VCaP (cell line): ENCODE measurements around the gene NME5.

Experiments used
- H3K27ac ChIP-seq: fragments of 450-650 bp; 2 replicates; pipeline ENCODE4 v1.5.1; 2017
- TF ChIP-seq, protein P1 (sequence below): fragments of 450-650 bp; conservative IDR thresholded peaks from 2 replicates; pipeline ENCODE4 v1.5.1; 2017; ENCODE audit warnings: mild to moderate bottlenecking, moderate library complexity

NME5 gene

DNA sequence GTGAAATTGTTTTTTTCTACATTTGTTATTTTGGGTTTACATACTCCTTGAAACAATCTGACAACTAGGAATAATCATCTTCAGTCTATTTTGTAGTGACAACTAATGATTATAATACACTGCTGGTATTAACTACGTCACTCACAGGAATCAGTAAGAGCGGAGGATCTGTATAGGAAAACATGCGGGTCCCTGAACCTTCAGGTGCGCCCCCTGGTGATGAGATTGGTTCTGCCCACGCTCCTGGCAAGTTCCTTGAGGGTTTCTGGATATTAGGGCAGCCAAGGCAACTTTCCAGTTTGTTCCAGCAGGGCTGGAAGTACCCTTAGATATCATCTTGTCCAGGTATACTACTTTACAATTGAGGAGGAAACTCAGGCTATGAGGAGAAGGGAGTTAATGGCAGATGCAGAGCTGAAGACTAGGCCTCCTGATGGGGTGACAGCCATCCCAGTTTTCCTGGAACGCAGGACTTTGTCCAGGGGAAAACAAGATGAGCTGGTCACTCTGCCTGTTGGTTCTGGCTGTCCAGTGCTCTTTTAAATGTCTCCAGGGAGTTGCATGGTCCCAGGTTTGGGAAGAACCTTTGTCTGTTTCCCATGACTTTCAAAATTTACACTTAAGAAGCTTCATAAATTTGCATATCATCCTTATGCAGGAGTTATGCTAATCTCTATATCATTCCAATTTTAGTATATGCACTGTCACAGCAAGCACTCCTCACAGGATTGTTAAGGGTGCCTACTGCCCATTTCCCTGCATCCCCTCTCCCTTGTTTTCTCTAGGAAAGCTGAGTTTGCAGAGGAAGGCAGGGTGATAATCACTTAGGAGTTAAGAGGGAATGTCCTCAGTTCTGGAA is 70.3 kb downstream of the NME5 start:
- H3K27ac ChIP-seq = no peak overlapping the region
- TF ChIP-seq, protein P1, sequence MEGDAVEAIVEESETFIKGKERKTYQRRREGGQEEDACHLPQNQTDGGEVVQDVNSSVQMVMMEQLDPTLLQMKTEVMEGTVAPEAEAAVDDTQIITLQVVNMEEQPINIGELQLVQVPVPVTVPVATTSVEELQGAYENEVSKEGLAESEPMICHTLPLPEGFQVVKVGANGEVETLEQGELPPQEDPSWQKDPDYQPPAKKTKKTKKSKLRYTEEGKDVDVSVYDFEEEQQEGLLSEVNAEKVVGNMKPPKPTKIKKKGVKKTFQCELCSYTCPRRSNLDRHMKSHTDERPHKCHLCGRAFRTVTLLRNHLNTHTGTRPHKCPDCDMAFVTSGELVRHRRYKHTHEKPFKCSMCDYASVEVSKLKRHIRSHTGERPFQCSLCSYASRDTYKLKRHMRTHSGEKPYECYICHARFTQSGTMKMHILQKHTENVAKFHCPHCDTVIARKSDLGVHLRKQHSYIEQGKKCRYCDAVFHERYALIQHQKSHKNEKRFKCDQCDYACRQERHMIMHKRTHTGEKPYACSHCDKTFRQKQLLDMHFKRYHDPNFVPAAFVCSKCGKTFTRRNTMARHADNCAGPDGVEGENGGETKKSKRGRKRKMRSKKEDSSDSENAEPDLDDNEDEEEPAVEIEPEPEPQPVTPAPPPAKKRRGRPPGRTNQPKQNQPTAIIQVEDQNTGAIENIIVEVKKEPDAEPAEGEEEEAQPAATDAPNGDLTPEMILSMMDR = peak; percentile 99

DNA sequence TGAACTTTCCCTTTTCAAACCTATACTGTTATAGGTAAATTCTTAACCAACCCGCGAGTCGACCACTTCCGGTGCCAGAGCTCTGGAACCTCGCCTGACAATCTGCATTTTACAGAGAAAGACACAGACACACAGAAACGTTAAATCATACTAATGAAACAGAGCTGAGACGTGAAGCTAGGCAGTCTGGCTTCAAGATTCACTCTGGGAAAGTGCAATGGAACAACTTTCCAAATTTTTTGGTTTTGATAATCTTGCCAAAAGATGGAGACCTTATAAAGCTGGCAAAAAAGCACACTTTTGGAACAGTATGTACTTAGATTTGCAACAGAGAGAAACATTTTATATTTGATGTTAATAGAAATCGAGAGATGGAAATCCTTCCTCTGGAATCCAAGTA is 71.3 kb downstream of the NME5 start:
- TF ChIP-seq, protein P1 = no peak
- no peak overlapping the region for H3K27ac ChIP-seq
